ENCODE results near the gene INPP5A.

GRCh38 chr10:132570771-132571649 lies 33.4 kb downstream of the INPP5A start:
- TF ChIP-seq CTCF (conservative IDR thresholded peaks at IDR 0.05; ENCODE audit: low read depth, low read length) = no peak
- TF ChIP-seq EZH2 (IDR thresholded peaks at IDR 0.05; ENCODE audit: low read length, unreplicated experiment) = no peak

All from PC-3 (cell line).